GM13977 (cell line): Measurements from ENCODE around the gene PRSS56.

Experiments
- DNase-seq: peaks from one replicate; pipeline ENCODE4 v3.0.0; 2012; ENCODE audit warnings: low spot score
- CTCF ChIP-seq: IDR thresholded peaks from 2 replicates; pipeline ENCODE4 v1.5.1; 2012; ENCODE audit warnings: mild to moderate bottlenecking, control low read depth; ENCODE audit not compliant: insufficient read depth; ENCODE audit errors: extremely low read depth, missing control alignments
- in situ Hi-C: fragments of 300-500 bp; cut with MboI; formaldehyde crosslinking; loops from one replicate; pipeline ENCODE4 v1.12.0; 2022; ENCODE audit warnings: low sequenced_read_pairs, low pct_unique_long_range_greater_than_20kb, mixed read lengths, inconsistent platforms; ENCODE audit not compliant: unreplicated experiment

PRSS56 gene

GRCh38 chr2:232537499-232537898 is 17.3 kb downstream of the PRSS56 start:
- in situ Hi-C loops = no loop called here
- TF ChIP-seq CTCF = no peak
- no peak for DNase-seq

GRCh38 chr2:232538671-232539070 is 18.5 kb downstream of the PRSS56 start:
- TF ChIP-seq CTCF = no peak
- in situ Hi-C loops = no loop called here
- no peak for DNase-seq

- in situ Hi-C loops = no loop called here
- no peak for TF ChIP-seq CTCF
- DNase-seq = no peak
Measured at GRCh38 chr2:232539298-232540231, 19.4 kb downstream of the PRSS56 start, which contains the start of gene CHRNG. Gene CHRNG, plus strand, starts transcription at chr2:232539692. Its CDS starts 56 bp downstream, at chr2:232539748.

GRCh38 chr2:232540441-232541041 is 20.4 kb downstream of the PRSS56 start:
- in situ Hi-C loops = no loop called here
- no peak for TF ChIP-seq CTCF
- no peak for DNase-seq

GRCh38 chr2:232541195-232541960 is 21.2 kb downstream of the PRSS56 start:
- TF ChIP-seq CTCF = no peak

GRCh38 chr2:232541961-232542714 is 21.9 kb downstream of the PRSS56 start:
- no peak for TF ChIP-seq CTCF
- no peak for DNase-seq
- in situ Hi-C loops = no loop called here

More at GRCh38 chr2:232541195-232541960, 21.2 kb downstream of the PRSS56 start:
- in situ Hi-C loops = no loop called here
- no peak for DNase-seq
